Glutamatergic neuron (in vitro differentiated cells): ENCODE measurements around the gene BCL11A. TPM values are rescaled to one million over a fixed set of nuclear protein-coding genes. Genes with fewer than 3 reads are reported as not detected.
"Not testable (repeated sequence)": the region's sequence is repeated elsewhere in the genome, so short reads cannot be mapped to it uniquely, and the experiment has no call there.

Experiments used
- DNase-seq: peaks from one replicate; pipeline ENCODE4 v3.0.0; 2022
- H3K27ac Mint-ChIP-seq: one replicate; pipeline ENCODE4 v1.8.0; 2020; ENCODE audit warnings: mild to moderate bottlenecking, mixed read lengths, inconsistent platforms; ENCODE audit not compliant: unreplicated experiment
- H3K27me3 Mint-ChIP-seq: one replicate; pipeline ENCODE4 v1.8.0; 2020; ENCODE audit warnings: mild to moderate bottlenecking, moderate library complexity, mixed read lengths, inconsistent platforms; ENCODE audit not compliant: unreplicated experiment
- H3K36me3 Mint-ChIP-seq: one replicate; pipeline ENCODE4 v1.8.0; 2020; ENCODE audit warnings: mild to moderate bottlenecking, mixed read lengths, inconsistent platforms; ENCODE audit not compliant: unreplicated experiment
- H3K4me1 Mint-ChIP-seq: one replicate; pipeline ENCODE4 v1.8.0; 2020; ENCODE audit warnings: mild to moderate bottlenecking, low read depth, mixed read lengths, inconsistent platforms; ENCODE audit not compliant: unreplicated experiment
- H3K4me3 Mint-ChIP-seq: one replicate; pipeline ENCODE4 v1.8.0; 2020; ENCODE audit warnings: mild to moderate bottlenecking, mixed read lengths, inconsistent platforms; ENCODE audit not compliant: unreplicated experiment
- H3K9me3 Mint-ChIP-seq: one replicate; pipeline ENCODE4 v1.8.0; 2020; ENCODE audit warnings: mild to moderate bottlenecking, moderate library complexity, mixed read lengths, inconsistent platforms; ENCODE audit not compliant: unreplicated experiment
- CTCF ChIP-seq: fragments of 200-600 bp; sonication (generic); IDR thresholded peaks from one replicate; pipeline ENCODE4 v1.5.0; 2021; ENCODE audit not compliant: partially characterized antibody, unreplicated experiment
- total RNA-seq: library from RNA; stranded (reverse); fragmentation: NEBNext Ultra II Directional; extraction: Animal tissue kit (Norgen Biotek cat#: 25700); gene quantifications from one replicate; pipeline ENCODE4 v1.2.1, GENCODE V29; 2021; ENCODE audit not compliant: unreplicated experiment

Gene BCL11A
- total RNA-seq, 1 donor from 2014 or later = 29.1 TPM

- Mint-ChIP-seq H3K4me3 (no peak overlapping the region), H3K36me3 (peaks cover 15% of the 10 kb centered on the region), H3K27ac (no peak overlapping the region), H3K9me3 (peaks cover 5% of the 10 kb centered on the region), H3K27me3 (no peaks in the 10 kb centered on the region), H3K4me1 (peaks cover 5% of the 10 kb centered on the region)
- no peak for TF ChIP-seq CTCF
- DNase-seq = no peak
Observed at GRCh38 chr2:60426880-60427279, 126.6 kb downstream of the BCL11A start.

- TF ChIP-seq CTCF = no peak
- DNase-seq = no peak
- Mint-ChIP-seq H3K9me3 (peaks cover 5% of the 10 kb centered on the region), H3K36me3 (peaks cover 15% of the 10 kb centered on the region), H3K4me1 (peaks cover 5% of the 10 kb centered on the region), H3K27ac (no peak overlapping the region), H3K27me3 (no peaks in the 10 kb centered on the region), H3K4me3 (no peak overlapping the region)
Observed at GRCh38 chr2:60426341-60426740, 127.1 kb downstream of the BCL11A start.

- TF ChIP-seq CTCF = no peak
- Mint-ChIP-seq H3K9me3 (peaks cover 6% of the 10 kb centered on the region), H3K27me3 (no peaks in the 10 kb centered on the region), H3K27ac (no peak overlapping the region), H3K36me3 (peaks cover 9% of the 10 kb centered on the region), H3K4me3 (no peak overlapping the region), H3K4me1 (peaks cover 5% of the 10 kb centered on the region)
- DNase-seq = no peak
Observed at GRCh38 chr2:60424233-60424632, 129.2 kb downstream of the BCL11A start.

- TF ChIP-seq CTCF = no peak
- no peak overlapping the region for H3K4me3 Mint-ChIP-seq
- H3K9me3 Mint-ChIP-seq = peaks cover 9% of the 10 kb centered on the region
- peaks cover 5% of the 10 kb centered on the region for H3K4me1 Mint-ChIP-seq
- DNase-seq = no peak
- H3K27ac Mint-ChIP-seq = no peak overlapping the region
- peaks cover 9% of the 10 kb centered on the region for H3K36me3 Mint-ChIP-seq
- H3K27me3 Mint-ChIP-seq = no peaks in the 10 kb centered on the region
Observed at GRCh38 chr2:60423505-60423904, 129.9 kb downstream of the BCL11A start.

GRCh38 chr2:60422826-60423483, 130.5 kb downstream of the BCL11A start:
- no peak for TF ChIP-seq CTCF
- peaks cover 5% of the 10 kb centered on the region for H3K4me1 Mint-ChIP-seq
- no peaks in the 10 kb centered on the region for H3K27me3 Mint-ChIP-seq
- peaks cover 9% of the 10 kb centered on the region for H3K36me3 Mint-ChIP-seq
- DNase-seq = no peak
- no peak overlapping the region for H3K4me3 Mint-ChIP-seq
- peaks cover 9% of the 10 kb centered on the region for H3K9me3 Mint-ChIP-seq
- no peak overlapping the region for H3K27ac Mint-ChIP-seq

- not testable (repeated sequence) for H3K36me3 Mint-ChIP-seq, H3K4me3 Mint-ChIP-seq, H3K27ac Mint-ChIP-seq, H3K27me3 Mint-ChIP-seq, H3K4me1 Mint-ChIP-seq, DNase-seq
- peaks cover 11% of the 10 kb centered on the region for H3K9me3 Mint-ChIP-seq
Observed at GRCh38 chr2:60417210-60417609, 136.2 kb downstream of the BCL11A start.
